GM19099 (cell line): ENCODE results near the gene VSTM5.

Source experiments
- POLR2A ChIP-seq: IDR thresholded peaks from 3 replicates; pipeline ENCODE4 v1.6.1; 2011; ENCODE audit warnings: low read depth; ENCODE audit not compliant: insufficient read length; ENCODE audit errors: extremely low read depth

Gene VSTM5

DNA sequence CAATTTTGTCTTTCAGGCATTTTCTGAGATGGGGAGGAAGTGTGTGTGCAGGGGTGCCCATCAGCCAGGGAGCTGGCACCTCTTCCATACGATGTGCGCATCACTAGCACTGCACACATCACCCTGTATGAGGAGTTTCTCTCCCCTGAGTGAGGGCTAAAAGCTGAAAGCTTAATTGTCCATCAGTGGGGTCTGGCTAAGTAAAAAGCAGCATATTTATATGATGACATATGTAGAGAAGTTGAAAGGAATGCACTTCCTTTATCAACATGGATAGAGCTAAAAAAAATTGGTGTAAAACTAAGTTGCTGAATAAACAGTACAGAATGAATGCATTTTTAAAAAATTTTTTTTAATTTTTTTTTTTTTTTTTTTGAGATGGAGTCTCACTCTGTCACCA lies 4.0 kb downstream of the VSTM5 start:
- no peak for TF ChIP-seq POLR2A

DNA sequence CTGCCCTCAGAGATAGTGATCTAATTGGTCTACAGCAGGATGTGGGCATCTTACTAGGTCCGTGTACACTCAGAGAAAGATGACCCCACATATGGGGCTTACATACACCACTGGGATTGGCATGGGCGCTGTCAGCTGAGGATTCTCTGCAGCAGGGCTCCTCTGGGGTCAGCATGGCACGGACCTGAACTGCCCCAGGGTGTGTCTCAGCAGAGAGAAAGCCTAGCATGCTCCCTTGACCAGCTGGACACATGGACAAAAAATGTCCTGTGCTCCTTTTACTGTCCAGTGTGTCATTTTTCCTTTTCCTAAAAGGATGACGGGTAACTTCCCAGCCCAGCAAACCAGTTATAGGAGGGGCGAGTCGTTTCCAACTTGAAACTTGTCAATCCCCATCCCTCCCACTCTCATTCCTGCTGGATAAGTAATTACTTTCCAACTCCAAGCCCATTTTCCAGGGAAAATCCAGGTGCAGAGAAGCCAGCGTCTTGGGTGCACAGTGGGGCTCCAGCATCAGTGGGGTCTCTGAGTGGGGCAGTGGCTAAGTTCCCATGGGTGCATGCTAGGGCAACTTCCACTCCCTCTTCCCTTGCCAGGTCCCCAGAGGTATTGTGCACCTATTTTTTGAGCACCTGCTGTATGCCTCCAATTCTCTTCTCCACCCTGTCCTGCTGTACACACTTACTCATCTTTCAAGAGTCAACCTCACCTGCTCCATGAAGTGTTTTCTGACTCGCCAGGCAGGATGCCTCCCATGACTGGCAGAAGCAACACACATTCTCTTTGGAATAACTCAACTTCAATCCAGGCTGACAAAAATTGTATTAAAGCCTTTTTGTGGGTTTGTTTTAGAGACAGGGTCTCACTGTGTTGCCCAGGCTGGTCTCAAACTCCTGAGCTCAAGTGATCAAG lies 5.0 kb downstream of the VSTM5 start:
- no peak for TF ChIP-seq POLR2A

DNA sequence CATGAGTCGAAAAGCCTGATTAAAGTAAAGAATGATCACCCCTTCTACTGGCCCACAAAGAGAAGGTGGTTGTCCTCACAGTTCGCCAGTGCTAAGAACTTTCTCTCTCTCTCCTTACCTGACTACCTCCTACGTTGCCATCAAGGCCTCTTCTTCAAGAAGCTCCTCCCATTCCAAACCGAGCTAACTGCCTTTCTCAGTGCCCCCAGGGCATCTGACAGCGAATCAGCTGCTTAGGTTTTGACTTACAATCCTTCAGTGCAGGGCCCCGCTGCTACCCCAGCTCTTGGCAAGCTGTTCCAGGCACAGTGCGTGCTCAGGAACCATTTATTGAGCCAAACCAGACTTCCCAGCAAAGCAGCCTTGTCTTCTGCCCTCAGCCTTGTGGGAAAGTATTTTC lies 5.8 kb downstream of the VSTM5 start:
- no peak for TF ChIP-seq POLR2A

DNA sequence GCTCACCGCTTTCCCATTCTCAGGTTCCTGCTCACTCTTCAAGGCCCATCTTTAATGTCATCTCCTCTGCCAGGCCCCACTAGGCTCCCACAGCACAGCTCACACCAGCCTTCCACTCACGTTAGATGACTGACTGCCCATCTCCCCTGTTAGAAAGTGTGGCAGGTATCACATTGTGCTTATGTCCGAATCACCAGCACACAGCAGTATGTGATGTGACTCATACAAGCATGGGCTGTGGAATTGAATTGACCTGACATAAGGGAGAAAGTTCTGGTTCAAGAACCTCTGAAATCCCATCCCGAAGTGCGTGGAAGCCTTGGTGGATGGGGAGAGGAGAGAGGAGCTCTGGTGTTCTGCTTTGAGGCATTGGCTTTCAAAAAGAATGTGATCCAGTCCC lies 6.5 kb downstream of the VSTM5 start:
- no peak for TF ChIP-seq POLR2A

DNA sequence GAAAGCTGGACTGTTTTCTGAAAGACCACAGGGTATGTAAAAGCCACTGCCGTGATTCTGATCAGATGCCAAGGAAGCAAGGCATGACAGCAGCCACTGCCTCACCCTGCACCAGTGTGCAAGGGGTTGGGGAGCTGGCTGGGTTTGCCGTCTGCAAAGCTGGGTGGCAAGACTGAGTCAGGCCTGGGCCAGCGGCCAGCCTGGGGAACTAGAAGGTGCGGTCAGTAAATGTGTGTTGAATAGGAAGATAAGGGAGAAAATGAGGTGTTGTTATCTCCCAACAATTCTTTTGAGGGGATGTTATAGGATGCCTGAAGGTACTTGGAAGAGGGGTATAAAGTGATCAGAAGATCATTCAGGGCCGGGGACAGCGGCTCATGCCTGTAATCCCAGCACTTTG lies 8.0 kb downstream of the VSTM5 start:
- TF ChIP-seq POLR2A = no peak

DNA sequence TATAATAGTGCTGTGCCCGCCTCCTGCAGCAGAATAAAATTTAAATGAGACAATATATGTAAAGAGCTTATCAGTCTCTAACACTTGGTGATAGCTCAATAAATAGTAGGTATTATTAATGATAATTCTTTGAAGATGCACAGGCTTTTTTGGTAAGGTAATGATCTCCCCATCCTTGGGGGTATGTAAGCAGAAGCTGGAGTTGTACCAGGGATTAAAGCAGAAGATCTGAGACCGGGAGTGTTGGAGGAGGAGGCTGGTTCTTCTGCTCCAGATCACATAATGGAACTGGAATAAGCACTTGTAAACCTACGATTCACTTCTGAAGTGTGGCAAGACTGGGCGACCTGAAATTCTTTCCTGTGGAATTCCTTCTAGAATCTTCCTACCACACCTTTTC lies 8.4 kb downstream of the VSTM5 start:
- TF ChIP-seq POLR2A = no peak

DNA sequence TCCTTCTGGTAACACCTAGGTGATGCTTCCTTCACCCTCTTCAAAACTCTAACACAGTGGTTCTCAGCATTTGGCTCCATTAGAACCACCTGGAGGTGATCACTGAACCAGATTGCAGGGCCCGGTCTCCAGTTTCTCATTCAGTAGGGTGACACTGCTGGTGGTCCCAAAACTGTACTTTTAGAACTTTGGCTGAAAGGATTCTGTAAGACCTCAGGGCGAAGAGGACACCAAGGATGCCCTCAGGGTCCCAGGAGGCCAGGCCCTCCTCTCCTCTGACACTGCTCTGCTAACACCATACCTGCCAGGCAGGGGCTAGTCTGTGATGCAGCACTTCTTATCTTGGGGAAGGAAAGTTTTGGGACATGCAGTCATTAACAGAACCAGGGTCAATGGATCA lies 9.0 kb downstream of the VSTM5 start:
- TF ChIP-seq POLR2A = no peak

DNA sequence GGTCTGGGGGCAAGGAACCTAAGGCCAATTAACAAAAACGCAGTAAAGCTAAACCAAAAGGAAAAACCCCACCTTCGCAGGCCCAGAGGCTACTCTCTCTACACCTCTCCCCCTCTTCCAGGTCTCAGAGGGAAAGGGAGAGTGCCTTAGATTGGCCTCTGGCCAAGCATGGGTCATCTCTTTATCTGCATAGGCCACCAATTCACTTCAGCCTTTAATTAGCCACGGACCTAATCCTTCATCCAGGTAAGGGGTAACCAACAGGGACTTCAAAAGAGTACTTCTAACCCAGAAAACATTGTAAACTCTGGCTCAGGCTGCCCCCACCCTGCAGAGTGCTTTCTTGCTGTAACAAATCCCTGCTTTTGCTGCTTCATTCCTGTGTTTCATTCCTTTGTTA lies 9.4 kb downstream of the VSTM5 start:
- TF ChIP-seq POLR2A = no peak

DNA sequence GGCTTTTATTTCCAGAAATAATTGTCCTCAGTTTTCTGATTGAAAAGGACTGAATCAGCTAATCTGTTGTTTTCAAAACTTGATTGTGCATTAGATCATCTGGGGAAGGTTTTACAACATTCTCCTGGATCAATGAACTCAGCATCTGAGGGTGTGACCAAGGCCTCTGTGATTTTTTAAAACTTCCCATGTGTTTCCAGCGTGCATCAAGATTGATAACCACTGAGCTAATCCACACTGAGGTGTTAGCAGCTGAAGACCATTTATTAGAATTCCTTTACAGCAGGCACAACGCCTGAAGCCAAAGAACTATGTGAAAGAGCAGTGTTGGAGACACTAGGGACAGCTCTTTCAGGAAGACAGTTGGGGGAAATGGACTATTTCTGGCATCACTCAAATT lies 10.2 kb downstream of the VSTM5 start:
- TF ChIP-seq POLR2A = no peak

DNA sequence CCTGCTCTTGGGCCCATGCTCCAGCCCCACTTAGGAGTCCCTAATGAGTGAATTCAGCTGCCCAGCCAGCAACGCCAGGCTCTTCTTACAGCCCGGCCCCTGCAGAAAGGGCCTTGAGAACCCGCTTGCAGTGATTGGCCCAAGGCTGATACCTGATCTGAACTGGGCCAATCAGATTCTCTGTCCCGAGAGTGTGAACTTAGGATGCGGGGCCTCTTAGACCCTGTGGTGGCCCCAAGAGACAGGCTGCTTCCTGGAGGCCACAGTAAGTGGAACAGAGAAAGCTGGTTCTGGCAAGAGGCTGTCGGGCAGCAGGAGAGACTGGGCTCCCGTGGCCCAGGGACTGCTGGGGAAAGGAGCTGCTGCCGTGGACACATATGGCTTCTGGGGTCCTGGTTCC lies 11.5 kb downstream of the VSTM5 start:
- TF ChIP-seq POLR2A = no peak

DNA sequence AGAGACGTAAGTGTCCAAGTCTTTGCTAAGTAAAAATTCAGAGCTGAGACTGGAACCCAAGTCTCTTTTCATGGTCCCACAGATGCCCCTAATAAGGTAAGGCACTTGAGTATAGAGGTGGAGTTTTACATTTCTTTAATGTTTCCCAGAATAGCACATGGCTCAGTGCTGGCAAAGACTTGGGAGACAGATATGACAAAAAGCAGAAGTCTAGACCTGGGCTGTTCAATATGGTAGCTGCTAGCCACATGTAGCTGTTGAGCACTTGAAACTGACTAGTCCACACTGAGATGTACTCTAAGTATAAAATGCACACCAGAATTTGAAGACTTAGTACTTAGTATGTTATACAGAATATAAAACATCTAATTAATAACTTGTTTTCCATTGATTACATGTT lies 17.6 kb downstream of the VSTM5 start:
- TF ChIP-seq POLR2A = no peak

DNA sequence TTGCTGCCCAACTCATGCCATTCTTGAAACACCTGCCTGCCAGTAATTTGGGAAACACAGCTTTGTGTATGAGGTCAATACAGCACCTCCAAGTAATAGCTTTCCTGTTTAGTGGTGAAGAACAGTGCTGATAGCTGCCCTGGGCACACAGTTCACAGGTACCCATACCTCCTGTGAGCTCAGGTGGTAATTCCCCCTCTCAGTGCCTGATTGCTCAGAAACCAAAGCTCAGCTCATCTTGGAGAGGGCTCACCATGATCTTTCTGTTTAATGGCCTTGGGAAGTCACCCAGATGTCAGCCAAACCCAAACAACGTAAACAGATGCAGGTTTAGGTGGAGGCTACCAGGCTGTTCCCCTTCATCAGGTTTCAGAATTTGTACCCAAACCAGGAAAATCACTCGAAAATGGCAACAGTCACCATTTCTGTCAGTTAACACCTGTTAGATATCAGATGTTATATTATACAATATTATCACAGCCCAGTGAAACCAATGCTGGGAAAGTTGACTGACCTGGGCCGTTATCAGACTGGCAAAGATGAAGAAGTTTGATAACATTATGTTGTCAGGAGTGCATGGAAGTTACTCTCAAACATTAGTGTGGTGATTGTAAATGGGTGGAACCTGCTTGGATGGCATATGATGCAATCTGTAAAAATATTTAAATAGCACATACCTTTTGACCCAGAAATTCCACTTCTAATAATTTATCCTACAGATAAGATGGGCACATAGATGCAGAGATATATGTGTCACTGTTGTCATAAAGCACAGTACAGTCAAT lies 18.9 kb downstream of the VSTM5 start:
- no peak for TF ChIP-seq POLR2A

DNA sequence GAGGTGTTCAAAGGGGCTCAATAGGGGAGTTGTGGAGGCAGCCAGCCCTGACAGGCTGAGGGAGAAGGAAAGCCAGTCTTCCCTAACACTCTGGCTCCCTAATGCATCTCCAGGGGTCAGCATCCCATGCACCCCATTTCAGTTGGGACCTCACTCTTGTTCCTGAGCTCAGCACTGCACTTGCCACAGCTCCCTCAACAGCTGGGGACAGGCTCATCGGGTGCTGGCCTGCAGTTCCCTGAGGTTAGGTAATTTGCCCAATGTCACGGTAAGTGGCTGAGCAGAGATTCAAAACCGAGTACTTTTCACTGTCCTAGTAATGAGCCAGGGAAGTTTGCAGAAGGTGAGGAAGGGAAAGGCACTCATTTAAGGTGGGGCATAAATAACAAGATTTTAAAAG lies 20.8 kb downstream of the VSTM5 start:
- TF ChIP-seq POLR2A = no peak

DNA sequence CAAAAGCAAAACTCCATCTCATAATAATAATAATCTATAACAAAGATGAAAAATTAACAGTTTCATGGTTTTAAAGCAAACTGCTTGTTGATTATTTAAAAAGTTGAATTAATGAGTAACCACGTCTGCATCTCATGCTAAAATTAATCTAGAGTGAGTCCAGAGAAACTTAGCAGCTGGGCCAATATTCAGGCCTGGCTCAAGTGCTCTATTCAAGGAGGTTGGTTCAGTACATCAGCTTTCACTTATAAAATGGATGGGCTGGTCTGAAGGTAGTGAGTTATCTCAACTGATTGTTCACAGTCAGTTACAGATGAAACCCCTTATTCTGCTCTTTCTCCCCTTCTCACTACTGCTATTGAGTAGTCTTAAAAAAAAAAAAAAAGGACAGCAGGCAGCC lies 23.1 kb downstream of the VSTM5 start:
- no peak for TF ChIP-seq POLR2A

DNA sequence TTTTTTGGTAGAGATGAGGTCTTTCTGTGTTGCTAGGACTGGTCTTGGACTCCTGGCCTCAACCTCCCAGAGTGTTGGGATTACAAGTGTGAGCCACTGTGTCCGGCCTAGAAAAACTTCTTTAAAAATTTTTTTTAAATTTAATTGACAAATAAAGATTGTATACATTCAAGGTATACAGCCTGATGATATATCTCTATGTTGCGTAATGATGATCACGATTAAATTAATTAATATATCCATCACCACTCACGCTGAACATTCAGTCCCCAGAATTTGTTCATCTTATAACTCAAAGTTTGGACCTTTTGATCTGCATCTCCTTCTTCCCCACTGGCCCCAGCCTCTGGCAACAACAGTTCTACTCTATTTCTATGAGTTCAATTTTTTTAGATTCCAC lies 27.2 kb downstream of the VSTM5 start:
- TF ChIP-seq POLR2A = no peak

DNA sequence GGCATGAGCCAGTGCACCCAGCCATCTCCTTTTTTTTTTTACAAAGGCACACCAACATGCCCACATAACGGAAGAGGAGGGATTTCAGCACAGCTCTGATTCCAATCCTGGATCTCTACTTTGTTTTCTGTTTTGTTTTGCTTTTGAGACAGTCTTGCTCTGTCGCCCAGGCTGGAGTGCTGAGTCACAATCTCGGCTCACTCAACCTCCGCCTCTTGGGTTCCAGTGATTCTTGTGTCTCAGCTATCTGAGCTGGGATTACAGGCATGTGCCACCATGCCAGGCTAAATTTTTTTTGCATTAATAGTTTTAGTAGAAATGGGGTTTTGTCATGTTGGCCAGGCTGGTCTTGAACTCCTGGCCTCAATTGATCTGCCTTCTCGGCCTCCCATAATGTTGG lies 28.1 kb downstream of the VSTM5 start:
- no peak for TF ChIP-seq POLR2A
